ENCODE data around the gene RUNX2.

Gene RUNX2

GRCh38 chr6:45619211-45619760 is 291.2 kb downstream of the RUNX2 start:
- DNase-seq (ENCODE audit: low read depth): no peak

GRCh38 chr6:45619994-45620471 is 291.9 kb downstream of the RUNX2 start:
- peak; percentile 30 for DNase-seq (ENCODE audit: low read depth)

- no peak for DNase-seq (ENCODE audit: low read depth)
Observed at GRCh38 chr6:45624228-45624627, 296.1 kb downstream of the RUNX2 start.

- DNase-seq (ENCODE audit: low read depth): peak; percentile 68
Observed at GRCh38 chr6:45625191-45625664, 297.1 kb downstream of the RUNX2 start.

GRCh38 chr6:45626087-45626891 is 298.2 kb downstream of the RUNX2 start:
- peak; percentile 92 for DNase-seq (ENCODE audit: low read depth)

GRCh38 chr6:45630314-45630713 is 302.2 kb downstream of the RUNX2 start:
- DNase-seq (ENCODE audit: low read depth): no peak

- no peak for DNase-seq (ENCODE audit: low read depth)
Observed at GRCh38 chr6:45630801-45631200, 302.7 kb downstream of the RUNX2 start.

GRCh38 chr6:45631396-45631795 is 303.3 kb downstream of the RUNX2 start:
- DNase-seq (ENCODE audit: low read depth): no peak

GRCh38 chr6:45633272-45633908 is 305.3 kb downstream of the RUNX2 start:
- no peak for DNase-seq (ENCODE audit: low read depth)

- no peak for DNase-seq (ENCODE audit: low read depth)
Observed at GRCh38 chr6:45634231-45634630, 306.1 kb downstream of the RUNX2 start.

- DNase-seq (ENCODE audit: low read depth): no peak
Observed at GRCh38 chr6:45635284-45635867, 307.2 kb downstream of the RUNX2 start.

- DNase-seq (ENCODE audit: low read depth): no peak
Observed at GRCh38 chr6:45637056-45637455, 308.9 kb downstream of the RUNX2 start.

GRCh38 chr6:45637611-45638257 is 309.6 kb downstream of the RUNX2 start:
- DNase-seq (ENCODE audit: low read depth): no peak

GRCh38 chr6:45640081-45640491 is 312.0 kb downstream of the RUNX2 start:
- DNase-seq (ENCODE audit: low read depth): no peak

GRCh38 chr6:45640811-45641210 is 312.7 kb downstream of the RUNX2 start:
- no peak for DNase-seq (ENCODE audit: low read depth)

- DNase-seq (ENCODE audit: low read depth): no peak
Observed at GRCh38 chr6:45642331-45643125, 314.4 kb downstream of the RUNX2 start.

GRCh38 chr6:45643126-45643525 is 315.0 kb downstream of the RUNX2 start:
- DNase-seq (ENCODE audit: low read depth): no peak

GRCh38 chr6:45644720-45645119 is 316.6 kb downstream of the RUNX2 start:
- DNase-seq (ENCODE audit: low read depth): no peak

GRCh38 chr6:45645302-45645701 is 317.2 kb downstream of the RUNX2 start:
- no peak for DNase-seq (ENCODE audit: low read depth)

- no peak for DNase-seq (ENCODE audit: low read depth)
Observed at GRCh38 chr6:45647341-45648261, 319.5 kb downstream of the RUNX2 start.
